OCI-LY3 (cell line): ENCODE data around the gene CCDC80.

Source experiments
- CTCF ChIP-seq: fragments of 200-600, 300-600 bp; sonication (generic); IDR thresholded peaks from 2 replicates; pipeline ENCODE4 v1.5.1; 2014; ENCODE audit warnings: antibody characterized with exemption, low read length, low read depth
- EZH2phosphoT487 ChIP-seq: fragments of 200-600 bp; shearing (Covaris generic); IDR thresholded peaks from 2 replicates; pipeline ENCODE4 v1.6.1; 2018; ENCODE audit warnings: antibody characterized with exemption, mixed run types, low read depth

- TF ChIP-seq CTCF (no peak), EZH2phosphoT487 (no peak)
Observed at GRCh38 chr3:112637700-112638099, 3.2 kb downstream of the CCDC80 start.
